NCI-H1436 (cell line): Measurements from ENCODE around the gene CELSR1.

Experiments used
- DNase-seq: peaks from one replicate; lab custom pipeline; 2025; lab: John Stamatoyannopoulos, UW

CELSR1 gene

GRCh38 chr22:46362203-46362933, 175.1 kb downstream of the CELSR1 start:
- no peak for DNase-seq

GRCh38 chr22:46361826-46362202, 175.6 kb downstream of the CELSR1 start:
- no peak for DNase-seq

GRCh38 chr22:46360891-46361290, 176.5 kb downstream of the CELSR1 start:
- no peak for DNase-seq

GRCh38 chr22:46360097-46360496, 177.3 kb downstream of the CELSR1 start:
- DNase-seq: no peak

GRCh38 chr22:46359362-46359761, 178.1 kb downstream of the CELSR1 start:
- no peak for DNase-seq

- DNase-seq: no peak
Observed at GRCh38 chr22:46358766-46359165, 178.7 kb downstream of the CELSR1 start.

GRCh38 chr22:46357711-46358520, 179.5 kb downstream of the CELSR1 start:
- no peak for DNase-seq

GRCh38 chr22:46356496-46357480, 180.6 kb downstream of the CELSR1 start:
- no peak for DNase-seq

- no peak for DNase-seq
Observed at GRCh38 chr22:46355996-46356471, 181.4 kb downstream of the CELSR1 start.

GRCh38 chr22:46355369-46355995, 181.9 kb downstream of the CELSR1 start:
- peak; percentile 42 for DNase-seq

- no peak for DNase-seq
Observed at GRCh38 chr22:46354993-46355305, 182.5 kb downstream of the CELSR1 start.

- no peak for DNase-seq
Observed at GRCh38 chr22:46354176-46354992, 183.0 kb downstream of the CELSR1 start.

- DNase-seq: no peak
Observed at GRCh38 chr22:46353483-46354105, 183.8 kb downstream of the CELSR1 start.

- peak; percentile 62 for DNase-seq
Observed at GRCh38 chr22:46352691-46353386, 184.6 kb downstream of the CELSR1 start.

GRCh38 chr22:46352276-46352675, 185.1 kb downstream of the CELSR1 start:
- DNase-seq: no peak

GRCh38 chr22:46351767-46352166, 185.7 kb downstream of the CELSR1 start:
- no peak for DNase-seq

- no peak for DNase-seq
Observed at GRCh38 chr22:46351131-46351735, 186.2 kb downstream of the CELSR1 start.

GRCh38 chr22:46350646-46351045, 186.8 kb downstream of the CELSR1 start:
- DNase-seq: no peak

GRCh38 chr22:46350121-46350520, 187.3 kb downstream of the CELSR1 start:
- DNase-seq: no peak
